Fibroblast of pulmonary artery (primary cell): ENCODE measurements around the gene IFRD2.

ENCODE experiments used
- DNase-seq: peaks from one replicate; pipeline ENCODE4 v3.0.0-alpha.2; 2010; ENCODE audit warnings: low read depth
- H3K4me3 ChIP-seq: replicated peaks from 2 replicates; pipeline ENCODE4 v1.5.1; 2011; ENCODE audit warnings: low read depth, mild to moderate bottlenecking, control low read depth, low read length, moderate library complexity
- CTCF ChIP-seq: IDR thresholded peaks from 2 replicates; pipeline ENCODE4 v1.5.1; 2011; ENCODE audit warnings: mild to moderate bottlenecking, control low read depth, low read length, inconsistent platforms; ENCODE audit errors: missing control alignments

IFRD2 gene

DNA sequence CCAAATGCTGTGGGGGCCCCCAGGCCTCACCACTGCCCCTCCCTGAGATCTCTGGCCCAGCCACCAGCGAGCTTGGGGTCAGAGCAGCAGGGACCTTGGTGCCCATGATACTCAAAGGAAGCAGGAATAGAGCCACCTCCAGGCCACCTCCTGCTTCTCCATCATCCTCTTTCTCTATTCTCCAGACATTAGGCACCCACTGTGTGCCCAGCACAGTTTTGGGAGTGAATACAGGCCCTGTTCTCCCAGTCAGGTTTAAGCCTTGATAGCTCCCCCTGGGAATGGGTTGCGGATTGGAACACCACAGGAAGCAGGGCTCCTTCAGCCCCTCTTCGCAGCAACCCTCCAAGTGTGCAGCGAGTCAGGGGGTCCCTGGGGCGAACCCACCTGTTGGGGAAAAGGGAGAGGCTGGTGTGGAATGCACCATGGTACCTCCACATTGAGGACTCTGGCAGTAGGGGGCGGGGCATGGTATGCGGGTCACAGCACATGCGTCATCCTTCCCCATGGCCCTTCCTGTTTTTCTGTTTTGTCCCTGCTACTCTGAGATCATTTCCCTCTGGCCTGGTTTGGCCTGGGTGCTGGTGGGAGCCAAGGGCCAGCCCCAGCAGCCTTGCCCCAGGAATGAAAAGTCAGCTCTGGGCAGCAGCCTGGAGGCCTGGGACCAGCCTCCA is 37.5 kb downstream of the IFRD2 start:
- no peak for TF ChIP-seq CTCF
- peak; percentile 86 for DNase-seq
- H3K4me3 ChIP-seq = no peak overlapping the region

DNA sequence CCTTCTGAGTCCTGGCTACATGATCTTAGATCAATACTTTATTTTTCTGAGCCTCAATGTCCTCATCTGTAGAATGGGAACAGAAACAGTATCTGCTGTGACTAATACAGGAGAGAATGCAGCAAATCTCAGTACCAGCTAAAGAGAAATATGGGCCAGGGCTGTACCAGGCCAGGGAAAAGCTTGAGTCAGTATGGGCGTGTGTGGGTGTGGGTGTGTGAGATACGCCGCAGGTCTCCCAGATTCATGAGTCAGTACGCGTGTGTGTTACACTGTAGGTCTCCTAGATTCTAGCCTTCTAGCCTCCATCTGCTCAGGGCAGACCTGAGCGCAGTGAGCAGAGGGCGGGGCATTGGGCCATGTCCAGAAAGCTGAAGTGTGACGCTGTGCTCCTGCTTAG is 41.0 kb downstream of the IFRD2 start:
- DNase-seq = peak; percentile 84
- no peak overlapping the region for H3K4me3 ChIP-seq
- no peak for TF ChIP-seq CTCF

DNA sequence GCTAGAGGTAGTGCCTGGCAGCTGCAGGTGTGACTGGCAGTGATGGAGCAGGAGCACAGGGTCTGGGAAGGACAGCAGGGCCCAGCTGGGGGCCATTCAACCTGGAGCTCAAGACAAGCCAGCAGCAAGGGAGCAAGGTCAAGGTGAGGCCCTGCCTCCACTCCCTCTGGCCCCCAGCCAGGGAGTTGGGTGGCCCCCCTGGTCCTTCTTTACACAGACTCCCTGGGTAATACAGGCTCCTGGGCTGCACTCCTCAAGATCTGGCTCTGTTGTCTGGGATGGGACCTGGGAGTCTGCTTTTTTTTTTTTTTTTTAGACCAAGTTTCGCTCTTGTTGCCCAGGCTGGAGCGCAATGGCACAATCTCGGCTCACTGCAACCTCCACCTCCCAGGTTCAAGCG is 41.7 kb downstream of the IFRD2 start:
- no peak for DNase-seq
- no peak for TF ChIP-seq CTCF
- H3K4me3 ChIP-seq = no peak overlapping the region

DNA sequence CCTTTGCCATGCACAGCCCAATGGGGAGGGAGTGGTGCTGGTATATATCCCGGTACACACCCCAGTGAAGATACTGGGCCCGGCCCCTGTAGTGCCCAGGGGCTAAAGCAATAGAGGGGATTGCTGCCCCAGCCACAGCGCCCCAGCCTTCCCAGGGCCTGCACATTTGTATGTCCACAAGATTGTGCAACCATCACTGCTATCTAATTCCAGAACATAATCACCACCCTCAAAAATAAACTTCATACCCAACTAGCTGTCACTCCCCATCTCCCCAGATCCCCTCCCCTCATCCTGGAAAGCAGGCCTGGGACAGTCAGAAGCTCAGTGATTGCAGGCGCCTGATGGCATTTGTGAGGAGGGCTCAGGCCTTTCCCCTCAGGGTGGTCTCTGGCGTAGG is 42.8 kb downstream of the IFRD2 start:
- no peak overlapping the region for H3K4me3 ChIP-seq
- no peak for DNase-seq
- no peak for TF ChIP-seq CTCF

DNA sequence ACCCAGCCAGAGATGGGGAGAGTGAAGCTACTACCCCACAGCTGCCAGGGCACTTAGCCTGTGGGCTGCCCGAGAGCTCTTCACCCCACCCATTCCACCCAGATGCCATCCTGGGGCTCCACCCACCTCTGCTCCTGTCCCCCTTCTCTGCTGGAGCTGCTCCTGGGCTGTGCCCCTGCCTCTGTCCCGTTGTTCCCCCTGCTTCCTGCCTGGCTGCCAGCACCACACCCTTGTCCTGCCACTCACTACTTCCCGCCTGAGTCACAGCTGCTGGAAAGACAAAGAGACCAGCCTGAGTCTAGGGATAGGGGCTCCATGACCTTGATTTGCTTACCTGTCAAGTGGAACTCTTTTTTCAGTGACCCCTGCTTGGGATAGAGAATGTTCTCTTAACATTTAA is 43.8 kb downstream of the IFRD2 start:
- TF ChIP-seq CTCF = no peak
- no peak overlapping the region for H3K4me3 ChIP-seq
- no peak for DNase-seq

DNA sequence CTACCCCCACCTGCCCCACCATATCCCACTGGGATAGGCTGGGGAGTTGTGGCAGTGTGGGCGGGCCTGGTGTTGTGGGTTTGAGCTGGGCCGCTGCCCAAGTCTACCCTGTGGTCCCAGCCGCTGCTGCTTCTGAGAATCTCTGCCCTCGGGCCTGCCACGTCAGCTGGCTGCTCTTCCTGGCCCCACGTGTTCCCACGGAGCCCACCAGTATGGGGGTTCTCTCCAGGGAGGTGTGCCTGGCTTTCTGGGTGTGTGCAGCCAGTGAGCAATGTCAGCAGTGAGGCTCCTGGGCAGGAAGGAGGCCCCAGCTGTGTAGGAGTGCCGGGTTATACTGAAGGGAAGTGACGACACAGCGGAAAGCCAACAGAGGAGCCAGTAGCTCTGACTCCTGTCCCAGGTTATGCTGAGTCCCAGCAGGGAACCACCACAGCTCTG is 45.7 kb downstream of the IFRD2 start:
- H3K4me3 ChIP-seq = peak overlapping the region; percentile 11
- no peak for TF ChIP-seq CTCF
- DNase-seq = peak; percentile 93

DNA sequence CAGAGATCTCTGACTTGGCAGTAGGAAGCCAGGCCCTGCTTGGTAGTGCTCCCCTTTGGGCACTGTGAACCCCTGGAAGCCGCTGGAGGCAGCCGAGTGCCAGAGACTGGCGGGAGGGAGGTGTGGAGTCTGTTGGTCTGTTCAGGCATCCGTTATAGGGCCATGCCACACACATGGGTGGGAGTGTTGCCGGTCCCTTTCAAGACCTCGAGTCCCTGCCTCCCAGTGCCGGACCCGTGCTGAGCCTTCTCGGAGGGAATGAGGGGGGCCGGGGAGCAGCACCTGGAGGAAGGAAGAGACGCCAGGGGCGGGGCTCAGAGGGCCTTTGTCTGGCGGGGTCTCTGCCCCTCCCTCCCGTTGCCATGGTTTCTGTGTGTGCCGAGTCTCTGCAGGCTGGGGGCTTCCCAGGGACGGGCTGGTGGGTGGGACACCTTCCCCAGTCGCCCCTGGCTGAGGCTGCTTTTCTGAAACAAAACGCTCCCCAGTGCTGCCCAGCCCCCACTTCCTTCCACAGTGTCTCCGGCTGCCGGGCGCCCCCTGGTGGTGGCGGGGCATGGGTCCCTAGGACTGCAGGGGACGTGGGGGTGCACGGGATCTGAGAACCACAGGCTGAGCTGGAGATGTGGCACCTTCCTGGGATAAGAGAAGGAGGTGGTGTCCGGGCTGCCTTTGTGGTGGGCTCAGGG is 46.3 kb downstream of the IFRD2 start:
- peak; percentile 85 for DNase-seq
- H3K4me3 ChIP-seq = peak overlapping the region; percentile 41
- peak; percentile 89 for TF ChIP-seq CTCF
